GM18499 (cell line): ENCODE measurements around the gene TARM1.
"Not testable (repeated sequence)": the region's sequence is repeated elsewhere in the genome, so short reads cannot be mapped to it uniquely, and the experiment has no call there.

Source experiments
- ATAC-seq: cut with Tn5 transposase; IDR thresholded peaks from one replicate; pipeline ENCODE4 v1.9.1; 2021; ENCODE audit warnings: moderate number of reproducible peaks; ENCODE audit not compliant: insufficient read depth, unreplicated experiment

TARM1 gene

GRCh38 chr19:54036542-54036941 is 44.6 kb downstream of the TARM1 start:
- ATAC-seq = not testable (repeated sequence)

DNA sequence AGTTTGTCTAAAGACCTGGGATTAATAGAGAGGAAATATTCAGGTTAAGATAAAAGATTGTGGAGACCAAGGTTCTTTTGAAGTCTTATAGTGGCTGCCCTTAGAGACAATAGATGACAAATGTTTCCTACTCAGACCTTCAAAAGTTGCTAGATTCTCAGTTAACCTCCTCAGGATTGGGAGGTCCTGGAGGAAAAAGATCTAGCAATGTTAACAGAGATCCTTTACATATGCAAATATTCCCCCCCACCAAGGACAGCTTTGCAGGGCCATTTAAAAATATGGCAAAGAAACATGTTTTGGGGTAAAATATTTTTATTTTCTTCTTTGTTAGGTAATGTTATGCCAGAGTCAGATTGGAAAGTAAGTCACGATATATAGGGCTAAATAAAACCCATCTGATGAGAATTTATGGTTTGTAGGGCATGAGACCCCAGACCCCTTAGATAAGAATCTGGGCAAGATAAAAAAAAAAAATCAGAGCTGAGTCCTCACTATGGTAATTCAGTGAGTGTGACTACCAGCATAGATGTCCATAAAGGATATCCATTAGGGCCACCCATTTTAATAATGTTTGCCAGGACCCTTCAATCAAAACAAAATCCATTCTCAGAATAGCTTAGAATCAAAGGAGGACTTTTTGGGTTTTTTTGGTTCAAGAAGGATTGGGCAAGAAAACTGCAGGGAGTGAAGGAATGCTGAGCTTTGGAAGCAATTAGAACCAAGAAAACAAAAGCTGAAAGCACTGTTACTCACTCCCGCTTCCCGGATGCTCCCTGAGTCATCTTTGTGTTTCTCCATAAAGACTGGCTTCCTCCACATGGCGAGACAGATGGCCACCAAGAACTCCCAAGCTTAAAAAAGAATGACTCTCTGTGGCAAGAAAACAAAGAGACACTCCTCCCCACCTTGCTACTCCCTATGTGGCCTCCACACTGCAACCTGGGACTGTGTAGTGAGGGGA is 45.7 kb downstream of the TARM1 start:
- no peak for ATAC-seq

- no peak for ATAC-seq
Measured at GRCh38 chr19:54030895-54031586, 50.1 kb downstream of the TARM1 start.

DNA sequence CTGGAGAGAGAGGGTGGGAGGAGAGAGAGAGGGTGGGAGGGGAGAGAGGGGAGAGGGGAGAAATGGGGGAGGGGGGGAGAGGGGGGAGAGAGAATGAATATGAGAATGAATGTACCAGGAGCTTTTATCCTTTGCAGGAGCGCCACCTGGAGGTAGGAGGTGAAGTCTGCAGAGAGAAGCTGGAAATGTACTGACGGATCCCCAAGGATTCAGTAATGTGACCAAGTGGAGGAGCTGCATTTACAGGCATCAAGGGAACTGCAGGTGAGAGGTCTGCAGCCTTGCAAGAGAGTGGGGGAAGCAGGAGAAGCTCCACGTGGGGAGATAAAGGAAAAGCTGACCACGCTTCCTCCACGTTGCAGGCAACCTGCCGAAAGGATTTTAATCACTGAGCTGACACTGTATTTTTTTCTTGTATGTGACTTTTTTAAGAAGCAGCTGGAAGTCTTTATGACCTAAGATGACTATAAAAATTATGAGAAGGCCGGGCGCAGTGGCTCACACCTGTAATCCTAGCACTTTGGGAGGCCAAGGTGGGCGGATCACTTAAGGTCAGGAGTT is 51.2 kb downstream of the TARM1 start:
- ATAC-seq = no peak

DNA sequence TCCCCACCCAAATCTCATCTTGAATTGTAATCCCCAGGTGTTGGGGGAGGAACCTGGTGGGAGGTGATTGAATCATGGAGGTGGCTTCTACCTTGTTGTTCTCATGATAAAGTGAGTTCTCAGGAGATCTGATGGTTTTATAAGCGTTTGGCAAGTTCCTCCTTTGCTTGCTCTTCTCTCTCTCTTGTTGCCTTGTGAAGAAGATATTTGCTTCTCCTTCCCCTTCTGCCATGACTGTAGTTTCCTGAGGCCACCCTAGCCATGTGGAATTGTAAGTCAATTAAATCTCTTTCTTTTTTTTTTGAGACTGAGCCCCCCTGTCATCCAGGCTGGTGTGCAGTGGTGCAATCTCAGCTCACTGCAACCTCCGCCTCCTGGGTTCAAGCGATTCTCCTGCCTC is 51.9 kb downstream of the TARM1 start:
- ATAC-seq = no peak

GRCh38 chr19:54026656-54027055 is 54.5 kb downstream of the TARM1 start:
- no peak for ATAC-seq

DNA sequence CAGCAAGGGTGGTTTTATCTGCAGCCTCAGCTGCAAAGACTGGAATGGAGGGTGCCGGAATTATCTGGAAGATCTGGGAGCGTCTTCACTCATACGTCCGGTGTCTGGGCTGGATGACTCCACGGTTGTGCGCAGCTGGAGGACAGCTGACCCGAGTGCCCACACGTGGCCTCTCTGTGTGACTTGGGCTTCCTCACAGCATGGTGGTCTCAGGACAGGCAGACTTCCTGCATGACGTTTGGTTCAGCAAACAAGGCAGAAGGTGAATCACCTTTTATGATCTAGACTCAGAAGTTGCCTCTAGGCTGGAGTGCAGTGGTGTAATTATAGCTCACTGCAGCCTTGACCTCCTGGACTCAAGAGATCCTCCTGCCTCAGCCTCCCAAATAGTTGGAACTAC is 56.5 kb downstream of the TARM1 start:
- no peak for ATAC-seq

DNA sequence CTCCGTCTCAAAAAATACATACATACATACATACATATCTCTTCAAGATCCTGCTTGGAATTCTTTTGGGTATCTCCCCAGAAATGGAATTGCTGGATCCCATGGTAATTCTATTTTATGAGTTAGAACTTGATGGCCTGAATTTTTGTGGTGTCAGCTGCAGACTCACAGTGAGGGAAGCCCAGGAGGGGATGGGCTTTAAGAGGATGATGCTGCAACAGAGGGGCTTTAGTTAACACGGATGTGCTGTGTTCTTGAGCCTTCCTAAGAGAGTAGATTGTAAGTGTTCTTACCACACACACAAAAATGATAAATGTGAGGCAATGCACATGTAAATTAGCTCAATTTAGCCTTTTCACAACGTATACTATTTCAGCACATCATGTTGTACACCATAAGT is 58.0 kb downstream of the TARM1 start:
- no peak for ATAC-seq

- no peak for ATAC-seq
Measured at GRCh38 chr19:54021932-54022331, 59.2 kb downstream of the TARM1 start.

GRCh38 chr19:54021363-54021762 is 59.8 kb downstream of the TARM1 start:
- ATAC-seq = no peak
